Muscle layer of colon (tissue), 2 donors: ENCODE measurements around the gene SLC16A6.
"Not testable (repeated sequence)": the region's sequence is repeated elsewhere in the genome, so short reads cannot be mapped to it uniquely, and the experiment has no call there.

Experiments used
- H3K27ac ChIP-seq: one replicate; pipeline ENCODE4 v1.7.0; 2013; ENCODE audit warnings: low read depth, mild to moderate bottlenecking, low read length, moderate library complexity
- H3K27me3 ChIP-seq, 2 donors: one replicate each; pipeline ENCODE4 v1.7.0; 2013; ENCODE audit warnings: low read length in 2 of 2, mild to moderate bottlenecking in 2 of 2; ENCODE audit not compliant: insufficient read depth in 2 of 2, control insufficient read depth in 1 of 2
- H3K36me3 ChIP-seq: one replicate; pipeline ENCODE4 v1.7.0; 2013; ENCODE audit warnings: mild to moderate bottlenecking, low read length; ENCODE audit not compliant: insufficient read depth
- H3K4me1 ChIP-seq: one replicate; pipeline ENCODE4 v1.7.0; 2013; ENCODE audit warnings: mild to moderate bottlenecking, low read length; ENCODE audit not compliant: insufficient read depth
- H3K4me3 ChIP-seq, 2 donors: one replicate each; pipeline ENCODE4 v1.7.0; 2013; ENCODE audit warnings: low read length in 2 of 2, low read depth in 1 of 2, mild to moderate bottlenecking in 1 of 2, moderate library complexity in 1 of 2
- H3K9ac ChIP-seq: one replicate; pipeline ENCODE4 v1.7.0; 2013; ENCODE audit warnings: low read length
- H3K9me3 ChIP-seq: one replicate; pipeline ENCODE4 v1.7.0; 2013; ENCODE audit warnings: mild to moderate bottlenecking, low read length
- donor health status: abdominal sarcoma.
- donor health status: Adenocarcinoma of cecum.

SLC16A6 gene

DNA sequence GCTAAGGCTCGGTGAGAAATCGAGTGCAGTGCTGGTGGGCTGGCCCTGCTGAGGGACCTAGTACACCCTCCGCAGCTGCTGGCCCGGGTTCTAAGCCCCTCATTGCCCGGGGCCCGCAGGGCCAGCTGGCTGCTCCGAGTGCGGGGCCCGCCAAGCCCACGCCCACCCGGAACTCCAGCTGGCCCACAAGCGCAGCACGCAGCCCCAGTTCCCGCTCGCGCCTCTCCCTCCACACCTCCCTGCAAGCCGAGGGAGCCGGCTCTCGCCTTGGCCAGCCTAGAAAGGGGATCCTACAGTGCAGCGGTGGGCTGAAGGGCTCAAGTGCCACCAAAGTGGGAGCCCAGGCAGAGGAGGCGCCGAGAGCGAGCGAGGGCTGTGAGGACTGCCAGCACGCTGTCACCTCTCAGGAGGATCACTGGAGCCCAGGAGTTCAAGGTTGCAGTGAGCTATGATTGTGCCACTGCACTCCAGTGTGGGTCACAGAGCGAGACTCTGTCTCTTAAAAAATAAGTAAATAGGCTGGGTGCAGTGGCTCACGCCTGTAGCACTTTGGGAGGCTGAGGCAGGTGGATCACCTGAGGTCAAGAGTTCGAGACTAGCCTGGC is 18.2 kb upstream of the SLC16A6 start:
- H3K36me3 ChIP-seq, H3K4me1 ChIP-seq: not testable (repeated sequence)

DNA sequence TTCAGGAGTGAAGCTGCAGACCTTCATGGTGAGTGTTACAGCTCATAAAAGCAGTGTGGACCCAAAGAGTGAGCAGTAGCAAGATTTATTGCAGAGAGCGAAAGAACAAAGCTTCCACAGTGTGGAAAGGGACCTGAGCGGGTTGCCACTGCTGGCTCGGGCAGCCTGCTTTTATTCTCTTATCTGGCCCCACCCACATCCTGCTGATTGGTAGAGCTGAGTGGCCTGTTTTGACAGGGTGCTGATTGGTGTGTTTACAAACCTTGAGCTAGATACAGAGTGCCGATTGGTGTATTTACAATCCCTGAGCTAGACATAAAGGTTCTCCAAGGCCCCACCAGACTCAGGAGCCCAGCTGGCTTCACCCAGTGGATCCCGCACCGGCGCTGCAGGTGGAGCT is 17.6 kb upstream of the SLC16A6 start:
- H3K4me3 ChIP-seq, H3K27me3 ChIP-seq, H3K36me3 ChIP-seq, H3K27ac ChIP-seq, H3K4me1 ChIP-seq, H3K9ac ChIP-seq, H3K9me3 ChIP-seq: not testable (repeated sequence)

More for the DNA sequence above, 18.2 kb upstream of the SLC16A6 start:
- not testable (repeated sequence) for H3K27ac ChIP-seq, H3K4me3 ChIP-seq, H3K27me3 ChIP-seq, H3K9ac ChIP-seq, H3K9me3 ChIP-seq

DNA sequence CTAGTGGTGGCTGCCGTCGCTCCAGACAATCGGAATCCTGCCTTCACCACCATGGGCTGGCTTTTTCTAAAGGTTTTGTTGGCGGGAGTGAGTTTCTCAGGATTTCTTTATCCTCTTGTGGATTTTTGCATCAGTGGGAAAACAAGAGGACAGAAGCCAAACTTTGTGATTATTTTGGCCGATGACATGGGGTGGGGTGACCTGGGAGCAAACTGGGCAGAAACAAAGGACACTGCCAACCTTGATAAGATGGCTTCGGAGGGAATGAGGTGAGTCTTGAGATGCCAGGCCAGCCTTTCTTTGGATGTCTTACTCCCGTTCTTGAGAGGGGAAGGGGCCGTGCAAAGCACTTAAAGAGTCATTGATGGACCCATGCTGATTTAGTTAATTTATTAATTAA is 16.5 kb upstream of the SLC16A6 start:
- no peak overlapping the region for H3K9ac ChIP-seq
- no peaks in the 10 kb centered on the region for H3K36me3 ChIP-seq
- H3K27ac ChIP-seq: no peak overlapping the region
- no peaks in the 10 kb centered on the region for H3K4me1 ChIP-seq
- no peaks in the 10 kb centered on the region for H3K9me3 ChIP-seq
- H3K4me3 ChIP-seq: no peak overlapping the region
- H3K27me3 ChIP-seq: no peaks in the 10 kb centered on the region

DNA sequence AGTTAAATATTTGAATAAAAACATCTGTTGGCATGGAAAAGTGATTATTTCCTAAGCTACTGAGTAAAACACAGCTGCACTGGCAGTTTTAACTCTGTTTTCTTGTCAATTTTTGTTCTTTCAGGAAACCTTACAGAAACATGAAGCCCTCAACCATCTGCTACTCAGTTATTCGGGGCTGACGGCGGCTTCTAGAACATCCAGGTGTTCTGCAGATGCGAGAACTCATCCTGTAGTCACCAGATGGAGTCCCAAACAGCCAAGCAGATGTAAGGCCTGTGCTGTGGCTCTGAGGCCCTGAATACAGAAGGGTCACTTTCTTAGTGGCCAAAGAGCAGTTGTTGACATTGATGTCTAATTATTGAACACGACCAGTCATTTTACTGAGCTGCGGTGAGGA is 15.9 kb upstream of the SLC16A6 start:
- no peaks in the 10 kb centered on the region for H3K36me3 ChIP-seq
- H3K27ac ChIP-seq: no peak overlapping the region
- no peak overlapping the region for H3K9ac ChIP-seq
- H3K27me3 ChIP-seq: no peaks in the 10 kb centered on the region
- no peaks in the 10 kb centered on the region for H3K9me3 ChIP-seq
- H3K4me1 ChIP-seq: no peaks in the 10 kb centered on the region
- H3K4me3 ChIP-seq: no peak overlapping the region

DNA sequence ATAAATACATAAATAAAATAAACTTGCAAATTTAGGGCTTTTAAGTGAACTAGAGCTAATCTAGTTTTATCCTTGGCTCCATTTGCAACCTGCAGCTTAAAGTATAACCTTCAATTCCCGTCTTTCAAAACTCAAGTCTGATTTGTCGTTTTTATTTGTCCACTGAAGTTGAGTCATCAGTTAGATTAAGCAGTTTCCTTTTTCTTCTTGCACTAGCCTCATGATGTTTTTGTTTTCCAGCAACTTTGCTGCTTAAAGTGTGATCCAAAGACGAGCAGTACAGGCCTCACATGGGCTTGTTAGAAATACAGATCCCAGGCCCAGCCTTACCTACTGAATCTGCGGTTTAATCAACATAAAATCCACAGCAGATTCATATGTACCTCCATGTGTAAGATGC is 14.2 kb upstream of the SLC16A6 start:
- Histone ChIP-seq H3K27me3 (no peaks in the 10 kb centered on the region), H3K9me3 (no peaks in the 10 kb centered on the region), H3K9ac (no peak overlapping the region), H3K4me1 (no peaks in the 10 kb centered on the region), H3K27ac (no peak overlapping the region), H3K36me3 (no peaks in the 10 kb centered on the region), H3K4me3 (no peak overlapping the region)

DNA sequence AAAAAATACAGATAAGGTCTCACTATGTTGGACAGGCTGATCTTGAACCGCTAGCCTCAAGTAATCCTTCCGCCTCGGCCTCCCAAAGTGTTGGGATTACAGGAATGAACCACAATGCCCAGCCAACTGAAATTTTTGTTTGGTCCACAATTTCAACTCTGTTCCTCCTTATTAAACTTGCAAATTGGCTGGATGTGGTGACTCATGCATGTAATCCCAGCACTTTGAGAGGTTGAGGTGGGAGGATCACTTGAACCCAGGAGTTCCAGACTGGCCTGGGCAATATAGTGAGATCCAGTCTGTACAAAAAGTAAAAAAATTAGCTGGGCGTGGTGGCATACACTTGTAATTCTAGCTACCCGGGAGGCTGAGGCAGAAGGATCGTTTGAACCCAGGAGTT is 13.8 kb upstream of the SLC16A6 start:
- Histone ChIP-seq H3K4me3 (no peak overlapping the region), H3K27ac (no peak overlapping the region), H3K9me3 (no peaks in the 10 kb centered on the region), H3K4me1 (no peaks in the 10 kb centered on the region), H3K9ac (no peak overlapping the region), H3K36me3 (no peaks in the 10 kb centered on the region), H3K27me3 (no peaks in the 10 kb centered on the region)

DNA sequence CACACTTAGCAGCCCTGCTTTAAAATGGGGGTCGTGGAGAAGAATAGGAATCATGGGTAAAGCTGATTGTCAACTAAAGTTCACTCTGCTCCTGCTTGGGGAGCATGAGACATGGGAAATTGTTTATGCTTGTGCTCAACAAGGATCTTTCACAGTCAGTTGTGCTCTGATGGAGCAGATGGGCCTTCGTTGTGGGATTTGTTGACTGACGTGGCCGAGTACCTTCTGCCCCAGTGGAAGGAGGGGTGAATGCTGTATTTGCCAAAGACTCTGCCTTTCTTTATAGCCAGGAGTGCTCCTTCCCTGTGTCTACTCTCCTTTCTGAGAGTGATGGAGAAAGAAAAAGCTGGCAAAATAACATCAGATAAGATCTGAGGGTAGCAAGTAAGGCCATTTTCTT is 11.7 kb upstream of the SLC16A6 start:
- no peaks in the 10 kb centered on the region for H3K9me3 ChIP-seq
- no peak overlapping the region for H3K4me3 ChIP-seq

DNA sequence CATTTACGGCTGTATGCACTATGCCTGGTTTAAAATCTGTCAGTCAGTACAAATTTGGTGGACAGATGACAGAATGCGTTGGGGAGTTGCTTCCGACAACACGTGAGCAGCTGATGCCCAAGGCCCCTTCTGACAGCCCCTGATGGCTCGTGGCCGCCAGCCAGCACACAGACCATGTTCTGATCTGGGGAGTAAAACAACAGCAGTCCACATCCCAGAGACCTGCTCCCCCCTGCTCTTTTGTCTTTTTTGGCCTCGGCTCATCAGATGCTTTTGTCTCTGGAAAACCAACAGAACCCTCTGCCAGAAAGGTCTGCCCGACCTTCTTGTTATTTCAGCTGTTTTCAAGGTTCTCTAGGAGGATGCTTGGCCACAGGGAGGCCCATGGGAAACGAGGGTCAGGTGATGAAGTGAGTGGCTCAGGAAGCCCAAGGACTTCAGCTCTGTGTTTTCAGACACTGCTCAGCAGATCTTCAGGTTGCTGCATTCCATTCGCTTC is 11.2 kb upstream of the SLC16A6 start:
- Histone ChIP-seq H3K27ac (no peak overlapping the region), H3K9ac (no peak overlapping the region)

More for the DNA sequence above, 11.7 kb upstream of the SLC16A6 start:
- Histone ChIP-seq H3K36me3 (no peaks in the 10 kb centered on the region), H3K4me1 (no peaks in the 10 kb centered on the region), H3K27ac (no peak overlapping the region), H3K27me3 (no peaks in the 10 kb centered on the region), H3K9ac (no peak overlapping the region)

DNA sequence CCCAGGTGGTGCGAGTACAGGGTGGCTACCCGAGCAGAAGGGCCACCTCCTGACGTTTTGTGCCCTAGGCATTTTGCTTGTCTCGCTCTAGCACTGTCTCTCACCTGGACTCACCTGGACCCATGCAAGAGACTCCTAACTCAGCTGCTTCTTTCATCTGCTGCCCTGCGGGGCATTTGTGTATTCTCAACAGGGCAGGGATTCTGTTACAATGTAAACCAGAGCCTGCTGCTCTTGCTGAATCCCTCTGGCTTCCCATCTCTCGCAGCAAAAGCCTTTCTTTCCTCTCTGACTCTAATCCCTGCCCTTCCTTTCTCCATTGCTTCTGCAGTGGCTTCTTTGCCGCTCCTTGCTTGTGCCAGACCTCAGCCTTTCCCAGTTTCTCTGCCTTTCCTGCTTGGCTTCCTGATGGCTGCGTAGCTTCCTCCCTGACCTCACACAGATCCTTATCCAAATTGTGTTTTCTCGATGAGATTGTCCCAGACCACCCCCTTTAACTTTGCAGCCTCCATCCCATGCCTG is 10.6 kb upstream of the SLC16A6 start:
- H3K4me1 ChIP-seq: no peaks in the 10 kb centered on the region
- no peak overlapping the region for H3K4me3 ChIP-seq
- no peak overlapping the region for H3K27ac ChIP-seq
- H3K9ac ChIP-seq: no peak overlapping the region
- H3K9me3 ChIP-seq: no peaks in the 10 kb centered on the region
- peaks cover 2 to 3% of the 10 kb centered on the region in 2 donors for H3K27me3 ChIP-seq
- H3K36me3 ChIP-seq: no peaks in the 10 kb centered on the region

More for the DNA sequence above, 11.2 kb upstream of the SLC16A6 start:
- Histone ChIP-seq H3K36me3 (no peaks in the 10 kb centered on the region), H3K4me3 (no peak overlapping the region), H3K4me1 (no peaks in the 10 kb centered on the region), H3K27me3 (no peaks in the 10 kb centered on the region), H3K9me3 (no peaks in the 10 kb centered on the region)

DNA sequence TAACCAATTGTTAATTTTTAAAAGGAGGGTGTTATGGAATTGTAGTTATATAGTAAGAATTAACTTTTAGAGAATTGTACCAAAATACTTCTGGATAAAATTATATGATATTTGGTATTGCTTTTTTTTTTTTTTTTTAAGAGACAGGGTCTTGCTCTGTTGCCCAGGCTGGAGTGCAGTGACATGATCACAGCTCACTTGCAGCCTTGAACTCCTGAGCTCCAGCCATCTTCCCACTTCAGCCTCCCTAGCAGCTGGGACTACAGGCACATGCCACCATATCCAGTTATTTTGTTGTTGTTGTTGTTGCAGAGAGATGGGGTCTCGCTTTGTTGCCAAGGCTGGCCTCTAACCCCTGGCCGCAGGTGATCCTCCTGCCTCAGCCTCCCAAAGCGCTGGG is 8.9 kb upstream of the SLC16A6 start:
- peaks cover 8 to 12% of the 10 kb centered on the region in 2 donors for H3K27me3 ChIP-seq
- no peaks in the 10 kb centered on the region for H3K36me3 ChIP-seq
- no peak overlapping the region for H3K9ac ChIP-seq
- no peak overlapping the region for H3K27ac ChIP-seq
- H3K9me3 ChIP-seq: no peaks in the 10 kb centered on the region
- no peak overlapping the region for H3K4me3 ChIP-seq
- H3K4me1 ChIP-seq: no peaks in the 10 kb centered on the region

DNA sequence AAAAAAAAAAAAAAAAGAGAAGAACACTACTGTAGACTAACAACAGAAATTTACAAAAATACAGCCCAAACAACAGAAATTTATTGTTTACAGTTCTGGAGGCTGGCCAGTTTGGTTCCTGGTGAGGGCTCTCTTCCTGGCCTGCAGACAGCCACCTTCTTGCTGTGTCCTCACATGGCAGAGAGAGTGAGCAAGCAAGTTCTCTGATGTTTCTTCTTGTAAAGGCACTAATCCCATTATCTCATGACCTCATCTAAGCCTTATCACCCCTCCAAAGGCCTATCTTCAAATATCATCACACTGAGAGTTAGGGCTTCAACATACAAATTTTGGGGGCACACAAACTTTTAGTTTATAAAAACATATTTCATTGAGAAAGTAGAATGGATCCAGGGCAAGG is 7.7 kb upstream of the SLC16A6 start:
- Histone ChIP-seq H3K9ac (no peak overlapping the region), H3K4me1 (no peaks in the 10 kb centered on the region), H3K27ac (no peak overlapping the region), H3K4me3 (no peak overlapping the region), H3K27me3 (peaks cover 20 to 23% of the 10 kb centered on the region in 2 donors), H3K9me3 (no peaks in the 10 kb centered on the region), H3K36me3 (no peaks in the 10 kb centered on the region)

DNA sequence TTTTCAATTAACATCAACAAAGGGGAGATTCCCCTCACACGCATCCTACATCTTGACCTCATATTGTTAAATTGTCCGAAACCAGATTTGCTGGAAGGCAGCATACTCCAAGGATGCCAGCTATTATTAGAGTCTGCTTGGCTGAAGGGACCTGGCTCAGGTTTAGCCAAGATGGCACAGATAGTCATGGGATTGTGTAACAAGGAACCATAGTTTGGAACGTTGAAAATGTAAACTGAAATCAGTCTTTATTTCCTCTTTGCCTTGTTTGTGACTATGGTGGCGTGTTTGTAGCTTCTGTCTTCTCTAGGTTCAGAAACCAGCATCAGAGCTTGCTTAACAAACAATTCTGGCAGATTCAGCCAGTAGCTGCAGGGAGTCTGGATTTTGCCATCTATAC is 6.3 kb upstream of the SLC16A6 start:
- Histone ChIP-seq H3K27me3 (peaks cover 32 to 35% of the 10 kb centered on the region in 2 donors), H3K9ac (no peak overlapping the region), H3K27ac (no peak overlapping the region), H3K4me1 (peaks cover 7% of the 10 kb centered on the region), H3K36me3 (no peaks in the 10 kb centered on the region), H3K9me3 (no peaks in the 10 kb centered on the region), H3K4me3 (no peak overlapping the region)
